GM12801 (cell line): Measurements from ENCODE around the gene EHD1.

ENCODE experiments used
- CTCF ChIP-seq: IDR thresholded peaks from one replicate; pipeline ENCODE4 v1.5.1; 2011; ENCODE audit warnings: control low read depth; ENCODE audit not compliant: insufficient read length; ENCODE audit errors: extremely low read depth

The EHD1 gene

GRCh38 chr11:64878494-64879243, at the start of gene EHD1:
TSS of gene EHD1 (minus strand) at chr11:64878621. CDS start at chr11:64878464, 157 bp downstream.
- TF ChIP-seq CTCF, result no peak

- no peak for TF ChIP-seq CTCF
These were observed 48.3 kb upstream of the EHD1 start for GRCh38 chr11:64926689-64927088.

GRCh38 chr11:64925536-64926436, 47.4 kb upstream of the EHD1 start:
- no peak for TF ChIP-seq CTCF

GRCh38 chr11:64924910-64925284, 46.5 kb upstream of the EHD1 start:
- no peak for TF ChIP-seq CTCF

- TF ChIP-seq CTCF, result no peak
These were observed 45.8 kb upstream of the EHD1 start, which contains the start of gene PPP2R5B for GRCh38 chr11:64923944-64924909. TSS of gene PPP2R5B (plus strand) at chr11:64924689. CDS start at chr11:64925735, 1,046 bp downstream.

- TF ChIP-seq CTCF, result no peak
These were observed 44.8 kb upstream of the EHD1 start for GRCh38 chr11:64923151-64923661.
